ENCODE results near the gene HMCN2. TPM values are rescaled to one million over a fixed set of nuclear protein-coding genes. Genes with fewer than 3 reads are reported as not detected.

The HMCN2 gene
- total RNA-seq, 4 donors from 2014 or later = 9.1 to 38.6 (median 12.5) TPM

DNA sequence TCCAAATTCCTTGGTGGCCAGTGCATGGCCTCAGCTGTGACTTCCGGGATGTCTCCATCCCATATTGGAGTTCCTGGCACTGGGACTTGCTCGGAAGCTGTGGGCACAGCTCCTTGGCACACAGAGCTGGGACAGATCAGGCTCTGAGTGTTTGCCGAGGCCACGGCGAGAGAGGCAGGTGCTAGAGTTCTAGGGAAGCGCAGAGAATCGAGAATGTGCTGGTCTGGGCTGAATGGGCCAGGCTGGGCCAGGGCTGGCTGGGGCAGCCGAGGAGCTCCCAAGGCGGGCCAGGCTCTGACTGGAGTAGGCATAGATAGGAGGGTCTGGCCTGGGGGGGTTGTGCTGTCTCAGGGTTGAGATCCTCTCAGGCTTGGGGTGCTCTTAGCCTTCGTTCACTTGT lies 45.4 kb downstream of the HMCN2 start:
- no peak overlapping the region for H3K4me3 ChIP-seq
- H3K36me3 ChIP-seq = peaks cover 0 to 17% (median 5%) of the 10 kb centered on the region in 4 donors
- no peaks in the 10 kb centered on the region for H3K27me3 ChIP-seq
- peaks cover 0 to 35% (median 22%) of the 10 kb centered on the region in 4 donors for H3K4me1 ChIP-seq
- no peak for TF ChIP-seq EP300 (IDR thresholded peaks at IDR 0.05)
- TF ChIP-seq POLR2AphosphoS5 (IDR thresholded peaks at IDR 0.05) = no peak
- TF ChIP-seq, protein P1, sequence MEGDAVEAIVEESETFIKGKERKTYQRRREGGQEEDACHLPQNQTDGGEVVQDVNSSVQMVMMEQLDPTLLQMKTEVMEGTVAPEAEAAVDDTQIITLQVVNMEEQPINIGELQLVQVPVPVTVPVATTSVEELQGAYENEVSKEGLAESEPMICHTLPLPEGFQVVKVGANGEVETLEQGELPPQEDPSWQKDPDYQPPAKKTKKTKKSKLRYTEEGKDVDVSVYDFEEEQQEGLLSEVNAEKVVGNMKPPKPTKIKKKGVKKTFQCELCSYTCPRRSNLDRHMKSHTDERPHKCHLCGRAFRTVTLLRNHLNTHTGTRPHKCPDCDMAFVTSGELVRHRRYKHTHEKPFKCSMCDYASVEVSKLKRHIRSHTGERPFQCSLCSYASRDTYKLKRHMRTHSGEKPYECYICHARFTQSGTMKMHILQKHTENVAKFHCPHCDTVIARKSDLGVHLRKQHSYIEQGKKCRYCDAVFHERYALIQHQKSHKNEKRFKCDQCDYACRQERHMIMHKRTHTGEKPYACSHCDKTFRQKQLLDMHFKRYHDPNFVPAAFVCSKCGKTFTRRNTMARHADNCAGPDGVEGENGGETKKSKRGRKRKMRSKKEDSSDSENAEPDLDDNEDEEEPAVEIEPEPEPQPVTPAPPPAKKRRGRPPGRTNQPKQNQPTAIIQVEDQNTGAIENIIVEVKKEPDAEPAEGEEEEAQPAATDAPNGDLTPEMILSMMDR (IDR thresholded peaks at IDR 0.05) = no peak
- TF ChIP-seq POLR2A (IDR thresholded peaks at IDR 0.05; ENCODE audit: low read depth) = no peak
- no peaks in the 10 kb centered on the region for H3K9me3 ChIP-seq
- DNase-seq (ENCODE audit: extremely low spot score) = no peak
- WGBS = 85% methylated on average over 6 of the region's 10 CpGs
- H3K27ac ChIP-seq (replicated peaks in 1 of 4) = no peak overlapping the region
- intact Hi-C loops (cut with DNase I) = no loop called here

DNA sequence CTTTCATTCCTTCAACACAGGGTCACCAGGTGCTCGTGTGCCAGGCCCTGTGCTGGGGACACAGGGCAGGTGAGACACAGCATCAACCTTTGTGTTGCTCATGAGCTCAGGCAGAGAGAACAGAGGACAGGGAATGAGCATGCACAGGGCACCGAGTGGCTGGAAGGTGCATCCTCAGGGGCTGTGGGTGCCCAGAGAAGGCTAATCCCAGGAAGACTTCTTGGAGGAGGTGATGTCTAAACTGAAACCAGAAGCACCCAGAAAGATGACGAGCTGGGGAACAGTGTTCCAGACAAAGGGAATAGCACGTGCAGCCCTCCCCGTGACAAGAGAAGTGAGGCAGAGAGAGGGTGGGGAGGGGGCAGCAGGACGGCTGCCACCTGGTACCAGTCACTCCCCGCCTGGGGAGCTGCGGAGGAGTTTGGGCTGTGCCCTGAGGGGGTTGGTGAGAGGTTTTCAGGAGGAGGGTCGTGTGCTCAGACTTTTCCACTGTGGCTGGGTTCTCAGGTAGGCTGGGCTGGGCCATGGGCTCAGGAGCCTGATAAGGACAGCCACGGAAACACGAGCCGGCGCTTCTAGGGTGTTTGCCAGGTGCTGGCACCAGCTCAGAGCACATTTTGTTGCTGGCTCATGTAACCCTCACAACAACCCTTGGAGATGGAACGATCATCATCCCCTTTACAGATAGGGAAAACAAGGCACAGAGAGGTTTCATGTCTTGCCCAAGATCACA lies 46.0 kb downstream of the HMCN2 start:
- H3K4me1 ChIP-seq = peaks cover 0 to 36% (median 26%) of the 10 kb centered on the region in 4 donors
- H3K27ac ChIP-seq (replicated peaks in 1 of 4) = peak overlapping the region in 1 of 4 donors; percentile 18
- no peaks in the 10 kb centered on the region for H3K9me3 ChIP-seq
- H3K27me3 ChIP-seq = no peaks in the 10 kb centered on the region
- H3K4me3 ChIP-seq = no peak overlapping the region
- 74% methylated on average over 13 of the region's 14 CpGs for WGBS
- peaks cover 0 to 17% (median 5%) of the 10 kb centered on the region in 4 donors for H3K36me3 ChIP-seq
- TF ChIP-seq EP300 (IDR thresholded peaks at IDR 0.05) (no peak), POLR2AphosphoS5 (IDR thresholded peaks at IDR 0.05) (no peak)
- DNase-seq (ENCODE audit: extremely low spot score) = no peak
- intact Hi-C loops (cut with DNase I) = no loop called here

DNA sequence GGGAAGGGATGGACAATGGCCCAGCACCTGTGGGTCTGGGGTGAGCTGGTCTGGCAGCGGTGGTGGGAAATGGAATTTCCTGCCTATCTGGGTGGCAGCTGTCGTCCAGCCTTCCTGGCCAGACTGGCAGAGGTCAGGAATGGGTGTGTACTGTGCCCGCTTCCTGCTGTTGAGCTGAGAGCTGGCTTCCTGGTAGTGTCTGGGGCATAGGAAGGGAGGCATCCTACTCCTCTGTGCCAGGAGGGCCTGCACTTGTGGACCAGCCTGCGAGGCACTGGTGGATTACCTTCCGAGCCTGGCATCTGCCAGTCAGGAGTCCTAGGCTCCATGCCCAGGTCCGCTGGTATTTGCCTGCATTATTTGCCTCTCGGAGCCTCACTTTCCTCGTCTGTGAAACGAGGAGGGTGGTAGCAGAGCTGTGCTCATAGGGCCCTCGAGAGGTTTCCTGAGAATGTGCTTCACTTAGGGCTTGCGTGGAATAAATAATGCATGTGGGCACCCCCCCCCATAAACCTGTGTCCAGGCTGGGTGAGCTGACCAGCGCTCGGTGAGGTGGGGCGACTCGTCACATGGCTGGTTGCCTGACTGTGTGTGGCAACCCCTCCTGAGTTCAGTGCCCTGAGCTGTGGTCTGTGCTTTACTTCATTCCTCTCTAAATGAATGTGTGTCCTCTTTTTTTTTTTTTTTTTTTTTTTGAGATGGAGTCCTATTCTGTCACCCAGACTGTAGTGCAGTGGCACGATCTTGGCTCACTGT lies 47.7 kb downstream of the HMCN2 start:
- H3K27me3 ChIP-seq = no peaks in the 10 kb centered on the region
- intact Hi-C loops (cut with DNase I) = no loop called here
- no peak for DNase-seq (ENCODE audit: extremely low spot score)
- no peak for TF ChIP-seq POLR2AphosphoS5 (IDR thresholded peaks at IDR 0.05)
- no peak for TF ChIP-seq POLR2A (IDR thresholded peaks at IDR 0.05; ENCODE audit: low read depth)
- TF ChIP-seq, protein P1 (IDR thresholded peaks at IDR 0.05) = no peak
- no peak for TF ChIP-seq EP300 (IDR thresholded peaks at IDR 0.05)
- WGBS = 85% methylated on average over 12 of the region's 16 CpGs
- peaks cover 0 to 13% (median 5%) of the 10 kb centered on the region in 4 donors for H3K36me3 ChIP-seq
- no peak overlapping the region for H3K4me3 ChIP-seq
- H3K27ac ChIP-seq (replicated peaks in 1 of 4) = peak overlapping the region in 1 of 4 donors; percentile 45
- H3K4me1 ChIP-seq = peaks cover 0 to 53% (median 43%) of the 10 kb centered on the region in 4 donors
- no peaks in the 10 kb centered on the region for H3K9me3 ChIP-seq

DNA sequence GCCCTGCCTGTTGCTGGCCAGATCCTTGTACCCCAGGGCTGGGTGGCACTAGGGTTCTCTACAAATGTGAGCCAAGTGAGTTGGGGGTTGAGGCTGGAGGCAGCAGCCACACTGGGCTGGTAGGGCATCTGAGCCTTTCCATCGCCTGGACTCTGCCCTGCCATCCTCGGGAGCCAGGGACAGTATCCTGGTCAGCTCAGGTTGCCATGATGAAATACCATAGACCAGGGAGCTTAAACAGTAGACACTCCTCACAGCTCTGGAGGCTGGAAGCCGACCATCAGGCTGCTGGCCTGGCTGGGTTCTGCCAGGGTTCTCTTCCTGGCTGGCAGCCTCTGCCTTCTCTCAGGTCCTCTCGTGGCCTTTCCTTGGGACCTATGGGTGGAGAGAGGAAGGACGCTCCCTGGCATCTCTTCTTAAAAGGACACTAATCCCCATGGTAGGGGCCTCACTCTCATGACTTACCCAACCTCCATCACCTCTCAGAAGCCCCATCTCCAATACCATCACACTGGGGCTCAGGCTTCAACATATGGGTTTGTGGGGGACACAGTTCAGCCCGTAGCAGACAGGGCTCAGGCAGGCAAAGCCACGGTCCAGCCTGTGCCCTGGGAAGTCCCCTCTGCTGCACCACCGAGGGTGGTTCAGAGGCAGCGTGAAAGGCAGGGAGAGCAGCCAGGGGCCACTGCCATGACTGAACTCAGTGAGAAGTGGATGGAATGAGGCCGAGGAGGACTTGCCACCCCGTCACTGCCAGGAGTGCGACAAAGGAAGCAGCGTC lies 50.1 kb downstream of the HMCN2 start:
- Histone ChIP-seq H3K9me3 (no peaks in the 10 kb centered on the region), H3K36me3 (peaks cover 0 to 2% (median 0%) of the 10 kb centered on the region in 4 donors), H3K4me3 (no peak overlapping the region), H3K4me1 (peaks cover 4 to 77% (median 66%) of the 10 kb centered on the region in 4 donors), H3K27me3 (no peaks in the 10 kb centered on the region), H3K27ac (replicated peaks in 1 of 4) (peak overlapping the region; percentile 72 to 77 (median 74))
- DNase-seq (ENCODE audit: extremely low spot score) = no peak
- intact Hi-C loops (cut with DNase I) = no loop called here
- WGBS = 79% methylated on average over 11 of the region's 13 CpGs
- TF ChIP-seq EP300 (IDR thresholded peaks at IDR 0.05) (no peak), POLR2AphosphoS5 (IDR thresholded peaks at IDR 0.05) (no peak), POLR2A (IDR thresholded peaks at IDR 0.05; ENCODE audit: low read depth) (no peak)
- TF ChIP-seq, protein P1 (IDR thresholded peaks at IDR 0.05) = no peak

Measured in esophagus muscularis mucosa (tissue), 4 donors.